Fibroblast of pulmonary artery (primary cell): Measurements from ENCODE around the gene XCL1.
A peak's percentile ranks its signal among the peaks of the same experiment; 100 is the strongest.

Source experiments
- DNase-seq: peaks from one replicate; pipeline ENCODE4 v3.0.0-alpha.2; 2010; ENCODE audit warnings: low read depth
- H3K4me3 ChIP-seq: replicated peaks from 2 replicates; pipeline ENCODE4 v1.5.1; 2011; ENCODE audit warnings: low read depth, mild to moderate bottlenecking, control low read depth, low read length, moderate library complexity
- TF ChIP-seq, protein P1 (sequence below): IDR thresholded peaks from 2 replicates; pipeline ENCODE4 v1.5.1; 2011; ENCODE audit warnings: mild to moderate bottlenecking, control low read depth, low read length, inconsistent platforms; ENCODE audit errors: missing control alignments

The XCL1 gene

DNA sequence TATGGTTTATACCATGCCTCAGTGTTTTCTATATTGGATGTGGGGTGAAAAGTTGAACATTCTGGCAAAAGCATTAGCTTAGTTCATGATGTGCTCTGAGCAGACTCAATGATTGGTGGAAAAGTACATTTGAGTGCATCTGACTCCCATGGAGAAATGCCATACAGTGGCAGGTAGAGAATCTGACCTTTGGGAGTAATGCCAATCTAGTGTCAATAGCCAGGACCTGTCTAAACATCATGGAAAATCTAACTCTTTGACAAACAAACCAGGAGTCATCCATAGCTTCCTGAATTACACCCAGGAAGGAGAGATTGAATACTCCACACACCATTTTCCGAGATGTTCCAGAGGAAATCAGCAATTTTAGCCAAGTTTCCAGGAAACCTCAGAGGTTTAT, 51.0 kb downstream of the XCL1 start:
- no peak for DNase-seq
- no peak overlapping the region for H3K4me3 ChIP-seq
- TF ChIP-seq, protein P1, sequence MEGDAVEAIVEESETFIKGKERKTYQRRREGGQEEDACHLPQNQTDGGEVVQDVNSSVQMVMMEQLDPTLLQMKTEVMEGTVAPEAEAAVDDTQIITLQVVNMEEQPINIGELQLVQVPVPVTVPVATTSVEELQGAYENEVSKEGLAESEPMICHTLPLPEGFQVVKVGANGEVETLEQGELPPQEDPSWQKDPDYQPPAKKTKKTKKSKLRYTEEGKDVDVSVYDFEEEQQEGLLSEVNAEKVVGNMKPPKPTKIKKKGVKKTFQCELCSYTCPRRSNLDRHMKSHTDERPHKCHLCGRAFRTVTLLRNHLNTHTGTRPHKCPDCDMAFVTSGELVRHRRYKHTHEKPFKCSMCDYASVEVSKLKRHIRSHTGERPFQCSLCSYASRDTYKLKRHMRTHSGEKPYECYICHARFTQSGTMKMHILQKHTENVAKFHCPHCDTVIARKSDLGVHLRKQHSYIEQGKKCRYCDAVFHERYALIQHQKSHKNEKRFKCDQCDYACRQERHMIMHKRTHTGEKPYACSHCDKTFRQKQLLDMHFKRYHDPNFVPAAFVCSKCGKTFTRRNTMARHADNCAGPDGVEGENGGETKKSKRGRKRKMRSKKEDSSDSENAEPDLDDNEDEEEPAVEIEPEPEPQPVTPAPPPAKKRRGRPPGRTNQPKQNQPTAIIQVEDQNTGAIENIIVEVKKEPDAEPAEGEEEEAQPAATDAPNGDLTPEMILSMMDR = no peak

DNA sequence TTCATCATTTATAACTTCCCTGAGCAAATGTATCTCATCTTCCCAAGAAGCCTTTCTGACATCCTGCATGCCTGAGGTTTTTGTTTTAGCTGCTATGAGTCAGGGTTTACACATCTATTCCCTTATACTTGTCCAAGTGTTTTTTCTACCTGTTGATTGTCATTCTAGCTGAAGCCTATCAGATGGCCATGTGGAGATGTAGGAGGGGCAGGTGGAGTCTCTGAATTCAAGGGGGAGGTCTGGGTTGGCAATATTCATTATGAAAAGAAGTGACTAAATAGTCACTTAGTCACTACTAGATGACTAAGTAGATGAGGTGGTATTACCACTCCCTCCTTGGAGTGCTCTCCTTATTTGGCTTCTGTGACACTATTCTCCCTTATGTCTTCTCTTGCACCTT, 52.4 kb downstream of the XCL1 start:
- no peak overlapping the region for H3K4me3 ChIP-seq
- TF ChIP-seq, protein P1 = no peak
- peak; percentile 54 for DNase-seq

DNA sequence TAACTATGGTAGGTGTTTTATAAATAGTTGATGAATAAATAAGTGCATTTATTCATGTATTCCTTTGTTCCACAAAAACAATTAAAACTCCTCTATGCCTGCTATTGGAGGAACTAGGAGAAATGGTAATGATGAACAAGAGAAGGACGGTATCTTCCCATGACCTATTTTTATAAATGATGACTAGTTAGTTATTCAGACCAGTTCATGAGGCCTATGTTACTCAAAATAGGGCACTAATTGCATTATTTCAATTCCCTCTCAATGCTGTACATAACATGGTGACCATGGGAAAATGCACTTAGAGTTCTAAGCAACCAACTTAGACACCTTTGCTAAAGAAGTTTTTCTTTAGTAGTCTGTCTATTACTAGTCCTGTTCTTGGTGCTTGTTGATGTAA, 53.1 kb downstream of the XCL1 start:
- TF ChIP-seq, protein P1 = no peak
- no peak for DNase-seq
- H3K4me3 ChIP-seq = no peak overlapping the region
